ENCODE measurements around the gene FGFBP3. TPM values are rescaled to one million over a fixed set of nuclear protein-coding genes. Genes with fewer than 3 reads are reported as not detected.

The FGFBP3 gene
- 1 to 10 TPM; 1.1 to 2.3 (median 1.8) TPM for polyA plus RNA-seq (ENCODE audit: insufficient read length in 10 of 10)
- long read RNA-seq, donor 1, result 0 reads
- long read RNA-seq, donor 2, result 0 reads
- long read RNA-seq, donor 3, result 0 reads
- long read RNA-seq, donor 4, result 0 reads
- long read RNA-seq, donor 5, result 0 reads
- long read RNA-seq, donor 6, partial matches to known transcripts, result 0 of 1 reads
- long read RNA-seq, donor 6, other reads (novel, unspliced or antisense), result 0 of 1 reads
- long read RNA-seq, donor 7, result 0 reads
- long read RNA-seq, donor 8, result 0 reads
- long read RNA-seq, donor 9, result 0 reads

GRCh38 chr10:91909117-91909677 lies at the start of gene FGFBP3:
Gene FGFBP3, minus strand, starts transcription at chr10:91909486. Its CDS starts 517 bp downstream, at chr10:91908969.
- peak; percentile 37 to 86 (median 69) for DNase-seq

- no peak for DNase-seq
Measured at GRCh38 chr10:91957091-91957490, 47.8 kb upstream of the FGFBP3 start.

GRCh38 chr10:91955114-91955513 lies 45.8 kb upstream of the FGFBP3 start:
- DNase-seq, result no peak

GRCh38 chr10:91953600-91954160 lies 44.4 kb upstream of the FGFBP3 start:
- DNase-seq, result no peak

- DNase-seq, result peak in 1 of 3 donors; percentile 29
Measured at GRCh38 chr10:91944880-91945630, 35.8 kb upstream of the FGFBP3 start.

GRCh38 chr10:91941426-91941825 lies 32.1 kb upstream of the FGFBP3 start:
- no peak for DNase-seq

- DNase-seq, result no peak
Measured at GRCh38 chr10:91939653-91940052, 30.4 kb upstream of the FGFBP3 start.

- DNase-seq, result no peak
Measured at GRCh38 chr10:91935886-91936285, 26.6 kb upstream of the FGFBP3 start.

- DNase-seq, result no peak
Measured at GRCh38 chr10:91932737-91933136, 23.5 kb upstream of the FGFBP3 start.

GRCh38 chr10:91931526-91932190 lies 22.4 kb upstream of the FGFBP3 start:
- DNase-seq, result no peak

- DNase-seq, result no peak
Measured at GRCh38 chr10:91930939-91931338, 21.7 kb upstream of the FGFBP3 start.

- DNase-seq, result no peak
Measured at GRCh38 chr10:91925022-91925320, 15.7 kb upstream of the FGFBP3 start.

GRCh38 chr10:91924212-91925021 lies 15.1 kb upstream of the FGFBP3 start:
- peak in 1 of 3 donors; percentile 25 for DNase-seq

- peak; percentile 94 to 99 (median 97) for DNase-seq
Measured at GRCh38 chr10:91923371-91924211, 14.3 kb upstream of the FGFBP3 start, which contains the start of gene BTAF1. Gene BTAF1, plus strand, starts transcription at chr10:91923770. Its CDS starts 307 bp downstream, at chr10:91924077.

- no peak for DNase-seq
Measured at GRCh38 chr10:91919651-91920050, 10.4 kb upstream of the FGFBP3 start.

- DNase-seq, result no peak
Measured at GRCh38 chr10:91910467-91910866, 1.2 kb upstream of the FGFBP3 start.

GRCh38 chr10:91908337-91909116 lies 759 bp downstream of the FGFBP3 start:
- peak; percentile 78 to 97 (median 90) for DNase-seq

GRCh38 chr10:91907914-91908336 lies 1.4 kb downstream of the FGFBP3 start:
- no peak for DNase-seq

GRCh38 chr10:91907033-91907594 lies 2.2 kb downstream of the FGFBP3 start:
- DNase-seq, result no peak
